ENCODE results near the gene CD83.

Gene CD83

GRCh38 chr6:14082771-14083170 lies 34.8 kb upstream of the CD83 start:
- Histone ChIP-seq H3K27me3 (ENCODE audit: insufficient read depth, low read length) (no peaks in the 10 kb centered on the region), H3K4me1 (ENCODE audit: insufficient read depth, low read length) (peaks cover 8% of the 10 kb centered on the region)

DNA sequence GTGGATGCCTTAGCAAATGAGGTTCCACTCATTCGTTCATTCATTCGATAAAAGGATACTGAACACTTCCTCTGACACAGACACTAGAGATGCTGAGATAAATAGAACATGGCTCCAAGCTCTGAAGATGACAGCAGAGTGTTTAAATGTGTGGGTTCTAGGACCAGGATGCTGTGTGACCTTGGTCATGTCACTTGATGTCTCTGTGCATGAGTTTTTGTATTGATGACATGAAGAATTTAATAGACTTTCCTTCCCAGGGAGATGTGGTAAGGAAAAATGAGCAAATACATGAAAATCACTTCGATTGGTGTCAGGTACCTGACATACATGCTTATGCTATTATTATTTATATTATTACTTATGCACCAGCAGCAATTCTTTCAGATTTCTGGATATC lies 34.3 kb upstream of the CD83 start:
- Histone ChIP-seq H3K27me3 (ENCODE audit: insufficient read depth, low read length) (no peaks in the 10 kb centered on the region), H2AFZ (ENCODE audit: low read depth, low read length) (no peak overlapping the region), H3K36me3 (ENCODE audit: insufficient read depth, low read length) (no peaks in the 10 kb centered on the region), H3K4me3 (ENCODE audit: low read length) (no peak overlapping the region), H3K9me3 (ENCODE audit: low read length) (no peaks in the 10 kb centered on the region), H3K4me1 (ENCODE audit: insufficient read depth, low read length) (peaks cover 8% of the 10 kb centered on the region)

More at GRCh38 chr6:14082771-14083170, 34.8 kb upstream of the CD83 start:
- no peaks in the 10 kb centered on the region for H3K9me3 ChIP-seq (ENCODE audit: low read length)
- H3K4me3 ChIP-seq (ENCODE audit: low read length), result no peak overlapping the region
- no peak overlapping the region for H2AFZ ChIP-seq (ENCODE audit: low read depth, low read length)
- no peaks in the 10 kb centered on the region for H3K36me3 ChIP-seq (ENCODE audit: insufficient read depth, low read length)

DNA sequence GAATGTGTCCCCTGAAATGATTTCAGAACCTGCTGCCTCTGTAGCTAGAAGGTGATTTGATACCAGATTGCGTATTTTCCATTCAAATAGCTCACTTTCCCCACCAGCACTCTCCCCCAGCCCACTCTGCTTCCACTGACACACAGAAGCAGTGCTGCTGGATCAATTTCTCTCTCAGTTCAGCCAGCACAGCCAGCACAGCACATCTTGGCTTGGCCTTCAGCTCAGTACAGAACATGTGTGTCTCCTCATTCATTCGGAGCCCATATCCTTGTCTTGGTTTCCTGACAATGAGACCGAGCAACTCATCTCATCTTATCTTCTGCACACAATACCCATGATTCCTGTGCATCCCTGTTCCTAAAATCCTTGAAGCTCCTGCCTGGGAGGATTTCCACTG lies 33.8 kb upstream of the CD83 start:
- H2AFZ ChIP-seq (ENCODE audit: low read depth, low read length), result no peak overlapping the region
- H3K27me3 ChIP-seq (ENCODE audit: insufficient read depth, low read length), result no peaks in the 10 kb centered on the region
- H3K4me1 ChIP-seq (ENCODE audit: insufficient read depth, low read length), result peaks cover 10% of the 10 kb centered on the region
- H3K9me3 ChIP-seq (ENCODE audit: low read length), result no peaks in the 10 kb centered on the region
- no peaks in the 10 kb centered on the region for H3K36me3 ChIP-seq (ENCODE audit: insufficient read depth, low read length)
- H3K4me3 ChIP-seq (ENCODE audit: low read length), result no peak overlapping the region

DNA sequence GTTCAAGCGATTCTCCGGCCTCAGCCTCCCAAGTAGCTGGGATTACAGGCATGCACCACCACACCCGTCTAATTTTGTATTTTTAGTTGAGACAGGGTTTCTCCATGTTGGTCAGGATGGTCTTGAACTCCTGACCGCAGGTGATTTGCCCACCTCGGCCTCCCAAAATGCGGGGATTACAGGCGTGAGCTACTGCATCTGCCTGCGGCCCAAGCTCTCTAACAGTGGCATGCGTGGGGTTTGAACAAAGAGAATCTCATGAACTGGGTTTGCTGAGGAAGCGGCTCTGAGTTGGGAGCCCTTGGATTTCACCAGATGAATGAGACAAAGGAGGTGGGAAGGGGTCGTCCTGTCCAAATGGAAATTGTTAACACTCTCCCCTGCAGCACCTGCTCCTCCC lies 33.2 kb upstream of the CD83 start:
- Histone ChIP-seq H3K27me3 (ENCODE audit: insufficient read depth, low read length) (no peaks in the 10 kb centered on the region), H3K9me3 (ENCODE audit: low read length) (no peaks in the 10 kb centered on the region), H3K4me3 (ENCODE audit: low read length) (no peak overlapping the region), H3K4me1 (ENCODE audit: insufficient read depth, low read length) (peaks cover 14% of the 10 kb centered on the region), H2AFZ (ENCODE audit: low read depth, low read length) (no peak overlapping the region), H3K36me3 (ENCODE audit: insufficient read depth, low read length) (no peaks in the 10 kb centered on the region)

GRCh38 chr6:14085176-14085787 lies 32.3 kb upstream of the CD83 start:
- H3K4me3 ChIP-seq (ENCODE audit: low read length), result no peak overlapping the region
- no peaks in the 10 kb centered on the region for H3K36me3 ChIP-seq (ENCODE audit: insufficient read depth, low read length)
- no peaks in the 10 kb centered on the region for H3K27me3 ChIP-seq (ENCODE audit: insufficient read depth, low read length)
- peaks cover 14% of the 10 kb centered on the region for H3K4me1 ChIP-seq (ENCODE audit: insufficient read depth, low read length)
- H3K9me3 ChIP-seq (ENCODE audit: low read length), result no peaks in the 10 kb centered on the region
- no peak overlapping the region for H2AFZ ChIP-seq (ENCODE audit: low read depth, low read length)

DNA sequence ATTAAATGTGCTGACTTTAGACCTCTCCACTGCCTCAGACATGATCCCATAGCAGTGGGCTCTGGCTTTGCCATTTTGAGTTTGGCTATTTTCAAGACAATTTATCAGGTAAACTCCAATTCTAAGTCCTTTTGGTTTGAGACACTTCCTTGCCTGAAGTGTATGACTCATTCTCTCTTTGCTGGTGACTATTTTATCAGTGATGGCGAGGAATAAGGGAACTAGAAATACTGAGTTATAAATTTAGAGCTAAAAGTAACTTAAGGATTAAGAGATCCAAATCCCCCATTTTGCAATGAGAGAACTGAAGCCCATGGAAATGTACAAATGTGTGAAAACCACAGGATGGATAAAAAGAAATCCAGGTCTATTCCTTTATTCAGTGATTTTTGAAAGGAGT lies 30.9 kb upstream of the CD83 start:
- Histone ChIP-seq H3K27me3 (ENCODE audit: insufficient read depth, low read length) (no peaks in the 10 kb centered on the region), H3K36me3 (ENCODE audit: insufficient read depth, low read length) (no peaks in the 10 kb centered on the region), H3K4me3 (ENCODE audit: low read length) (no peak overlapping the region), H3K9me3 (ENCODE audit: low read length) (no peaks in the 10 kb centered on the region), H3K4me1 (ENCODE audit: insufficient read depth, low read length) (peaks cover 14% of the 10 kb centered on the region), H2AFZ (ENCODE audit: low read depth, low read length) (no peak overlapping the region)

DNA sequence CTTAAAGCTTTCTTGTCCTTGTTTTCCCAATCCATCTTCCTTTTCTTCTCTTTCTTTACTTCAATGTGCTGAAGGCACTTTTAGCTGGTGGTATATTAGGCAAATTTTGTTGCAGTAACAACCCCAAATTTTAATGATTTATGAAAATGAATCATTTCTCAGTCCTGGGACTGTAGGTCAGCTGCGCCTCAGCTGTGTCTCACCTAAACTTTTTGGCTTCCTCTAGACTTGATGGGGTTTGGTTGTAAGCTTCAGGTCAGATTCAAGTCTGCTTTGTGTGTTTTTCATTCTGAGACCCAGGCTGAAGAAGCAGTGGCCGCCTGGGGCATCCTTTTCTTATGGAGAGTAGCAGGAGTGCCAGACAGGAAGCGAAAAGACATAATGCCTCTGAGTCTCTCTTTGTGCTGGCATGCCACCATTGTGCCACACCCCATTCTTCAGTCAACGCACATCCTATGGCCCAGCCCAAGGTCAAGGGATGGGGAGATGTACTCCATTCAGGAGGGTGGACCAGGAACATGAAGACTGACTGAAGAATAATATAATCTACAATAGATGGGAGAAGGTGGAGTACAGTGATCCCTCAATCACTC lies 28.9 kb upstream of the CD83 start:
- H3K9me3 ChIP-seq (ENCODE audit: low read length), result no peaks in the 10 kb centered on the region
- H3K36me3 ChIP-seq (ENCODE audit: insufficient read depth, low read length), result no peaks in the 10 kb centered on the region
- H3K4me3 ChIP-seq (ENCODE audit: low read length), result no peak overlapping the region
- peaks cover 14% of the 10 kb centered on the region for H3K4me1 ChIP-seq (ENCODE audit: insufficient read depth, low read length)
- no peaks in the 10 kb centered on the region for H3K27me3 ChIP-seq (ENCODE audit: insufficient read depth, low read length)
- H2AFZ ChIP-seq (ENCODE audit: low read depth, low read length), result no peak overlapping the region

- Histone ChIP-seq H3K4me3 (ENCODE audit: low read length) (no peak overlapping the region), H3K9me3 (ENCODE audit: low read length) (no peaks in the 10 kb centered on the region), H2AFZ (ENCODE audit: low read depth, low read length) (no peak overlapping the region), H3K36me3 (ENCODE audit: insufficient read depth, low read length) (no peaks in the 10 kb centered on the region), H3K4me1 (ENCODE audit: insufficient read depth, low read length) (peaks cover 14% of the 10 kb centered on the region), H3K27me3 (ENCODE audit: insufficient read depth, low read length) (no peaks in the 10 kb centered on the region)
Measured at GRCh38 chr6:14089224-14089623, 28.3 kb upstream of the CD83 start.

GRCh38 chr6:14091339-14091978 lies 26.1 kb upstream of the CD83 start:
- H2AFZ ChIP-seq (ENCODE audit: low read depth, low read length), result no peak overlapping the region

DNA sequence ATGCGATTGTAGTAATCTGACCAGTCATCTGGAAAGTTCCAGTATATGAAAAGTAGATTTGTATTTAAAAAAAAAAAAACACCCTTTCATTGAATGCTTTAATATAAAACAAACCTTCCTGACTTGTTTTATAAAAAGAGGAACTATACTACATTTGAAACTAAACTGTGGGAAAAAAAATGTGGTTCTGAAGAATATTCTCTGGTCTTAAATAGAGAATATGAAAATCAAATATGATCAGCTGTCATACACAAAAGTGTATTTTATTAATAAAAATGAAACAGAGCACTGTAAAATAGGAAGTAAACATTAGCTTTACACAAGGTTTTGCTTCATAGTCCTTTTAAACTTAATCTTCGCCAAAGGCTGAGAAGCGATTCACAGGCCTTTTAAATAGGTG lies 25.3 kb upstream of the CD83 start:
- H3K27me3 ChIP-seq (ENCODE audit: insufficient read depth, low read length), result no peaks in the 10 kb centered on the region
- H2AFZ ChIP-seq (ENCODE audit: low read depth, low read length), result no peak overlapping the region

More at GRCh38 chr6:14091339-14091978, 26.1 kb upstream of the CD83 start:
- no peak overlapping the region for H3K4me3 ChIP-seq (ENCODE audit: low read length)
- H3K36me3 ChIP-seq (ENCODE audit: insufficient read depth, low read length), result no peaks in the 10 kb centered on the region
- peaks cover 11% of the 10 kb centered on the region for H3K4me1 ChIP-seq (ENCODE audit: insufficient read depth, low read length)
- H3K9me3 ChIP-seq (ENCODE audit: low read length), result no peaks in the 10 kb centered on the region
- H3K27me3 ChIP-seq (ENCODE audit: insufficient read depth, low read length), result no peaks in the 10 kb centered on the region

GRCh38 chr6:14092838-14093789 lies 24.5 kb upstream of the CD83 start:
- no peaks in the 10 kb centered on the region for H3K9me3 ChIP-seq (ENCODE audit: low read length)
- no peaks in the 10 kb centered on the region for H3K36me3 ChIP-seq (ENCODE audit: insufficient read depth, low read length)
- H2AFZ ChIP-seq (ENCODE audit: low read depth, low read length), result no peak overlapping the region
- no peak overlapping the region for H3K4me3 ChIP-seq (ENCODE audit: low read length)
- H3K4me1 ChIP-seq (ENCODE audit: insufficient read depth, low read length), result peaks cover 11% of the 10 kb centered on the region
- no peaks in the 10 kb centered on the region for H3K27me3 ChIP-seq (ENCODE audit: insufficient read depth, low read length)

More for the DNA sequence above, 25.3 kb upstream of the CD83 start:
- Histone ChIP-seq H3K4me1 (ENCODE audit: insufficient read depth, low read length) (peaks cover 11% of the 10 kb centered on the region), H3K4me3 (ENCODE audit: low read length) (no peak overlapping the region), H3K9me3 (ENCODE audit: low read length) (no peaks in the 10 kb centered on the region), H3K36me3 (ENCODE audit: insufficient read depth, low read length) (no peaks in the 10 kb centered on the region)

GRCh38 chr6:14094721-14095120 lies 22.9 kb upstream of the CD83 start:
- Histone ChIP-seq H2AFZ (ENCODE audit: low read depth, low read length) (no peak overlapping the region), H3K9me3 (ENCODE audit: low read length) (no peaks in the 10 kb centered on the region), H3K4me3 (ENCODE audit: low read length) (no peak overlapping the region), H3K4me1 (ENCODE audit: insufficient read depth, low read length) (peaks cover 4% of the 10 kb centered on the region), H3K36me3 (ENCODE audit: insufficient read depth, low read length) (no peaks in the 10 kb centered on the region), H3K27me3 (ENCODE audit: insufficient read depth, low read length) (no peaks in the 10 kb centered on the region)

DNA sequence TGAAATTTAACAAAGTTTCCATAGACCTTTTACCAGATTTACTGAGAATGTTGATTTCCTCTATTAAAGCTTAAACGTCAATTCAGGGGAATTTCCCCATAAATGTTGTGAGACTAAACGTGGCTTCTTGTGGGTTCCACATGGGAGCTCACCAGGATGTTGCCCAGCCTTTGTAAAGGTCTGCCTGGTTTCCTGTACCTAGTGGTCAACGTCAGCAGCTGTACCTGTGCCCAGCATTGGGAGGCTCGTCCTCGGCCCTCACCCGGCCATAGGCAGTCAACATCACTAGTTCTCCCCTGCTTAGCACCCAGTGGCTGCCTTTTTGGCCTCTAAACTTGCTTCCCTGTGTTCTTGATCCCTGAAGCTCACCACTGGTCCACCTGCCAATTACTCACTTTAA lies 22.1 kb upstream of the CD83 start:
- no peaks in the 10 kb centered on the region for H3K36me3 ChIP-seq (ENCODE audit: insufficient read depth, low read length)
- no peak overlapping the region for H3K4me3 ChIP-seq (ENCODE audit: low read length)
- peaks cover under 1% of the 10 kb centered on the region for H3K27me3 ChIP-seq (ENCODE audit: insufficient read depth, low read length)
- no peak overlapping the region for H2AFZ ChIP-seq (ENCODE audit: low read depth, low read length)
- H3K9me3 ChIP-seq (ENCODE audit: low read length), result no peaks in the 10 kb centered on the region
- H3K4me1 ChIP-seq (ENCODE audit: insufficient read depth, low read length), result peaks cover 4% of the 10 kb centered on the region

Measured in neuron (in vitro differentiated cells).